GM23248 (cell line): Measurements from ENCODE around the gene ATF7IP.

Source experiments
- EZH2 ChIP-seq: fragments of 200-600 bp; sonication (generic); IDR thresholded peaks from 2 replicates; pipeline ENCODE4 v1.6.1; 2018; ENCODE audit warnings: antibody characterized with exemption, mild to moderate bottlenecking; ENCODE audit not compliant: insufficient read depth, poor library complexity, severe bottlenecking
- EZH2phosphoT487 ChIP-seq: fragments of 200-600 bp; sonication (generic); IDR thresholded peaks from 2 replicates; pipeline ENCODE4 v1.6.1; 2018; ENCODE audit warnings: antibody characterized with exemption, moderate library complexity, mild to moderate bottlenecking, low read depth; ENCODE audit not compliant: insufficient read depth

DNA sequence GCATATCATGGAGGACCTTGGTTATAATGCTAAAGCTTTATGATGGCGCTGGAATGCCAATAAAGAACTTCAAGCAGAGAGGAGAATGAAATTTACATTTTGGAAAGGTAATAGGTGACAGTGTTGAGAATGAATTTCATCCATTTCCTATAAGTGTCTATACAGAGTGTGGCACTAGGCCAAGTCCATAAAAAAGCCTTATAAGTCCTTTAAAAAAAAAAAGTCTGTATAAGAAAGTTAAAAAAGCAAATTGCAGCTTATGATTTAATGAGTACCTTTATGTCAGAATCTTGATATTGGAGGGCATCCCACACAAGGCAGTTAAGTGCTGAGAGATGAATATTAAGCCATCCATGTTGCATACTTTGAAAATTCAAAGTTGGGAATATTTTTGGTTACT is 62.4 kb downstream of the ATF7IP start:
- TF ChIP-seq EZH2 (no peak), EZH2phosphoT487 (no peak)
